GM12878 (cell line): ENCODE results near the gene TNFSF12. TPM values are rescaled to one million over a fixed set of nuclear protein-coding genes. Genes with fewer than 3 reads are reported as not detected.
A peak's percentile ranks its signal among the peaks of the same experiment; 100 is the strongest.

ENCODE experiments used
- BHLHE40 ChIP-seq, 2 experiments: fragments of 450-650 bp in 1 of 2; IDR thresholded peaks; 2 replicates each; pipeline ENCODE4 v1.6.1; 2011 to 2017; ENCODE audit warnings: low read depth in 2 of 2, borderline replicate concordance in 1 of 2, improper control_type of control experiment in 1 of 2, low read length in 1 of 2, mild to moderate bottlenecking in 1 of 2
- CBFB ChIP-seq: IDR thresholded peaks from 2 replicates; pipeline ENCODE4 v1.6.1; 2016; ENCODE audit warnings: antibody characterized with exemption, low read depth
- CBX3 ChIP-seq: fragments of 200-600 bp; sonication (generic); IDR thresholded peaks from 2 replicates; pipeline ENCODE4 v1.6.1; 2016; ENCODE audit warnings: low read depth, borderline replicate concordance
- CBX5 ChIP-seq: sonication (generic); IDR thresholded peaks from 2 replicates; pipeline ENCODE4 v1.6.1; 2016; ENCODE audit warnings: low read depth, moderate library complexity, mild to moderate bottlenecking, inconsistent platforms
- CEBPB ChIP-seq, 2 experiments: fragments of 150-350 bp in 1 of 2; IDR thresholded peaks; 2 replicates each; pipeline ENCODE4 v1.6.1; 2012 to 2014; ENCODE audit warnings: low read depth in 2 of 2, low read length in 2 of 2, borderline replicate concordance in 1 of 2, inconsistent platforms in 1 of 2
- CREB1 ChIP-seq: IDR thresholded peaks from 2 replicates; pipeline ENCODE4 v1.6.1; 2012; ENCODE audit warnings: low read depth, mild to moderate bottlenecking, inconsistent platforms
- EED ChIP-seq: sonication (generic); IDR thresholded peaks from 2 replicates; pipeline ENCODE4 v1.6.1; 2016; ENCODE audit warnings: antibody characterized with exemption, low read depth
- EGR1 ChIP-seq, 2 experiments: IDR thresholded peaks; 1 replicate in 1 of 2; 2 replicates in 1 of 2; pipeline ENCODE4 v1.6.1; 2011 to 2012; ENCODE audit warnings: low read depth in 2 of 2, low read length in 2 of 2, borderline replicate concordance in 1 of 2, mild to moderate bottlenecking in 1 of 2, moderate library complexity in 1 of 2
- MEF2A ChIP-seq: IDR thresholded peaks from 2 replicates; pipeline ENCODE4 v1.6.1; 2011; ENCODE audit warnings: low read depth, mild to moderate bottlenecking, low read length, moderate library complexity; ENCODE audit not compliant: insufficient read depth
- MYC ChIP-seq: IDR thresholded peaks from 2 replicates; pipeline ENCODE4 v1.6.1; 2011; ENCODE audit warnings: mild to moderate bottlenecking, low read length, moderate library complexity, inconsistent platforms; ENCODE audit not compliant: insufficient read depth, insufficient replicate concordance, insufficient read length, severe bottlenecking
- NKRF ChIP-seq: fragments of 450-650 bp; conservative IDR thresholded peaks from 2 replicates; pipeline ENCODE4 v1.6.1; 2017; ENCODE audit warnings: mild to moderate bottlenecking, moderate library complexity
- NRF1 ChIP-seq: conservative IDR thresholded peaks from 2 replicates; pipeline ENCODE4 v1.6.1; 2011; ENCODE audit warnings: mild to moderate bottlenecking, low read depth, low read length, improper control_type of control experiment
- POLR2A ChIP-seq: IDR thresholded peaks from 2 replicates; pipeline ENCODE4 v1.6.1; 2011; ENCODE audit warnings: low read depth, mild to moderate bottlenecking, low read length
- RBBP5 ChIP-seq: fragments of 200-600 bp; sonication (generic); conservative IDR thresholded peaks from 2 replicates; pipeline ENCODE4 v1.6.1; 2016
- RCOR1 ChIP-seq: conservative IDR thresholded peaks from 2 replicates; pipeline ENCODE4 v1.6.1; 2012; ENCODE audit warnings: low read depth, low read length, improper control_type of control experiment
- RELB ChIP-seq: fragments of 450-650 bp; IDR thresholded peaks from 2 replicates; pipeline ENCODE4 v1.6.1; 2017; ENCODE audit warnings: low read depth, mild to moderate bottlenecking, moderate library complexity
- SMAD1 ChIP-seq: fragments of 450-650 bp; IDR thresholded peaks from 2 replicates; pipeline ENCODE4 v1.6.1; 2018; ENCODE audit warnings: mild to moderate bottlenecking, low read depth; ENCODE audit not compliant: partially characterized antibody
- ZNF24 ChIP-seq: fragments of 450-650 bp; IDR thresholded peaks from 2 replicates; pipeline ENCODE4 v1.6.1; 2017; ENCODE audit warnings: antibody characterized with exemption, mild to moderate bottlenecking
- polyA plus RNA-seq, 11 experiments: library from polyadenylated mRNA; depleted of rRNA in 4 of 11; unstranded in 6 of 11; stranded (reverse) in 5 of 11; fragments of >200 nt; fragmentation: Nextera tagmentation in 4 of 11; fragmentation: Illumina TruSeq in 1 of 11; extraction: Ambion mirVana in 4 of 11; extraction: Trizol in 1 of 11; gene quantifications; 1 replicate in 1 of 11; 2 replicates in 10 of 11; pipeline versions ENCODE4 v1.2.1 to v1.2.3, GENCODE V29; 2011 to 2016; ENCODE audit warnings: inconsistent platforms in 2 of 11, missing spikeins in 2 of 11, low read depth in 1 of 11
- total RNA-seq, 4 experiments: library from RNA; depleted of rRNA in 3 of 4; stranded (reverse); fragments of >200 nt in 3 of 4; fragmentation: Illumina TruSeq in 1 of 4; extraction: Trizol in 1 of 4; gene quantifications; 2 replicates each; pipeline versions ENCODE4 v1.2.1 to v1.2.3, GENCODE V29; 2013 to 2021
- TF ChIP-seq, protein P1 (sequence below): IDR thresholded peaks from 2 replicates; pipeline ENCODE4 v1.6.1; 2012; ENCODE audit warnings: low read depth, low read length, improper control_type of control experiment
- TF ChIP-seq, protein P2 (sequence below): fragments of 450-650 bp; IDR thresholded peaks from 2 replicates; pipeline ENCODE4 v1.6.1; 2017; ENCODE audit warnings: antibody characterized with exemption, mild to moderate bottlenecking, moderate library complexity

Gene TNFSF12
- total and polyA plus RNA-seq, 10 of the 15 experiments (the other 5 are each of a cell fraction or from before 2014, with no cell fraction given) = 0.32 to 7.0 (median 2.6) TPM

DNA sequence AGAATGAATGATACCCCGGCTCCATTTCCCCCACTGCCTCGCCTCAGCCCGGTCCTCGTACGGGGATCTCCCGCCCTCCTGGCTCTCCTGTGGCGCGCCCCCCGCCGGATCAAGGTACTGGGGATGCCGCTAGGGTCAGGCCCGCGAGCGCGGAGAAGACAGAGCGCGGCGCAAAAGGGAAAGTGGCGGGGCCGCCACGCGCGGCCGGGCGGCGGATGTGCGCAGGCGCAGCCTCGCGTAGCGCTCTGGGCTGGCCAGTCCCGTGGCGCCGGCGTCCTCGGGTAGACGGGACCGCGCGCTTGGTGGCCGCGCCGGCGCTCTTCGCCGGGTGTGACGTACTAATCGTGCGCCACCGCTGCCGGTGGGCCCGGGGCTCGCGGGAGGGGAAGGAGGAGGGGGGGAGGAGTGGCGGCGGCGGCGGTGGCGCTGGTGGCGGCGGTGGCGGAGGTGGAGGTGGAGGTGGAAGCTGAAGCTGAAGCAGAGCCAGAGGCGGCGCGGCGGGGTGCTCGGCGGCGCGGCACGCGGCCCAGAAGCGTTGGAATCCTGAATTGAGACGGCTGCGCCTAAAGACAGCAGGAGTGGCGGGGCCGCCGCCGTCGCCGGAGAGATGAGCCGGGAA lies 12.8 kb downstream of the TNFSF12 start, which contains the start of gene SENP3 (continued):
- TF ChIP-seq CEBPB (IDR thresholded peaks at IDR 0.05; ENCODE audit: borderline replicate concordance in 1 of 2, low read depth in 2 of 2, low read length in 2 of 2) (no peak), CBX5 (no peak), ZNF24 (peak; percentile 27; the same call in 1 of the 2 replicates), MEF2A (no peak), POLR2A (peak; percentile 86), NRF1 (peak; percentile 68), MYC (no peak), RBBP5 (no peak), CREB1 (peak; percentile 98), RELB (no peak), BHLHE40 (IDR thresholded peaks at IDR 0.05; ENCODE audit: borderline replicate concordance in 1 of 2, low read depth in 2 of 2, low read length in 1 of 2) (peak in 1 of 2 experiments; percentile 86; a peak in 2 of 4 replicates), EGR1 (IDR thresholded peaks at IDR 0.05; ENCODE audit: borderline replicate concordance in 1 of 2, low read depth in 2 of 2, low read length in 2 of 2) (0 out of 3 replicates have a peak, but pooled peaks of 1 of the 2 experiments have one; percentile 8), SMAD1 (no peak), CBFB (no peak), RCOR1 (no peak), NKRF (peak; percentile 81), EED (no peak), CBX3 (no peak)
- TF ChIP-seq, protein P1, sequence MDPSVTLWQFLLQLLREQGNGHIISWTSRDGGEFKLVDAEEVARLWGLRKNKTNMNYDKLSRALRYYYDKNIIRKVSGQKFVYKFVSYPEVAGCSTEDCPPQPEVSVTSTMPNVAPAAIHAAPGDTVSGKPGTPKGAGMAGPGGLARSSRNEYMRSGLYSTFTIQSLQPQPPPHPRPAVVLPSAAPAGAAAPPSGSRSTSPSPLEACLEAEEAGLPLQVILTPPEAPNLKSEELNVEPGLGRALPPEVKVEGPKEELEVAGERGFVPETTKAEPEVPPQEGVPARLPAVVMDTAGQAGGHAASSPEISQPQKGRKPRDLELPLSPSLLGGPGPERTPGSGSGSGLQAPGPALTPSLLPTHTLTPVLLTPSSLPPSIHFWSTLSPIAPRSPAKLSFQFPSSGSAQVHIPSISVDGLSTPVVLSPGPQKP = no peak
- TF ChIP-seq, protein P2, sequence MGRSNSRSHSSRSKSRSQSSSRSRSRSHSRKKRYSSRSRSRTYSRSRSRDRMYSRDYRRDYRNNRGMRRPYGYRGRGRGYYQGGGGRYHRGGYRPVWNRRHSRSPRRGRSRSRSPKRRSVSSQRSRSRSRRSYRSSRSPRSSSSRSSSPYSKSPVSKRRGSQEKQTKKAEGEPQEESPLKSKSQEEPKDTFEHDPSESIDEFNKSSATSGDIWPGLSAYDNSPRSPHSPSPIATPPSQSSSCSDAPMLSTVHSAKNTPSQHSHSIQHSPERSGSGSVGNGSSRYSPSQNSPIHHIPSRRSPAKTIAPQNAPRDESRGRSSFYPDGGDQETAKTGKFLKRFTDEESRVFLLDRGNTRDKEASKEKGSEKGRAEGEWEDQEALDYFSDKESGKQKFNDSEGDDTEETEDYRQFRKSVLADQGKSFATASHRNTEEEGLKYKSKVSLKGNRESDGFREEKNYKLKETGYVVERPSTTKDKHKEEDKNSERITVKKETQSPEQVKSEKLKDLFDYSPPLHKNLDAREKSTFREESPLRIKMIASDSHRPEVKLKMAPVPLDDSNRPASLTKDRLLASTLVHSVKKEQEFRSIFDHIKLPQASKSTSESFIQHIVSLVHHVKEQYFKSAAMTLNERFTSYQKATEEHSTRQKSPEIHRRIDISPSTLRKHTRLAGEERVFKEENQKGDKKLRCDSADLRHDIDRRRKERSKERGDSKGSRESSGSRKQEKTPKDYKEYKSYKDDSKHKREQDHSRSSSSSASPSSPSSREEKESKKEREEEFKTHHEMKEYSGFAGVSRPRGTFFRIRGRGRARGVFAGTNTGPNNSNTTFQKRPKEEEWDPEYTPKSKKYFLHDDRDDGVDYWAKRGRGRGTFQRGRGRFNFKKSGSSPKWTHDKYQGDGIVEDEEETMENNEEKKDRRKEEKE = no peak
